GM21381 (cell line): Measurements from ENCODE around the gene TMEM168.

Source experiments
- ATAC-seq: cut with Tn5 transposase; IDR thresholded peaks from one replicate; pipeline ENCODE4 v1.9.1; 2021; ENCODE audit warnings: mild to moderate bottlenecking, moderate library complexity; ENCODE audit not compliant: unreplicated experiment

The TMEM168 gene

GRCh38 chr7:112723416-112723815, 66.8 kb downstream of the TMEM168 start:
- ATAC-seq, result no peak

GRCh38 chr7:112721366-112721765, 68.8 kb downstream of the TMEM168 start:
- ATAC-seq, result no peak

GRCh38 chr7:112715525-112715924, 74.7 kb downstream of the TMEM168 start:
- no peak for ATAC-seq

- no peak for ATAC-seq
Observed at GRCh38 chr7:112714917-112715316, 75.3 kb downstream of the TMEM168 start.
